SU-DHL-6 (cell line): ENCODE measurements around the gene KIFC1.

Experiments used
- CTCF ChIP-seq: fragments of 200-600 bp; sonication (generic); IDR thresholded peaks from one replicate; pipeline ENCODE4 v1.5.1; 2017; ENCODE audit warnings: antibody characterized with exemption, mild to moderate bottlenecking, low read length, moderate library complexity; ENCODE audit not compliant: insufficient read depth, poor library complexity, severe bottlenecking
- EZH2phosphoT487 ChIP-seq: fragments of 200-600 bp; sonication (generic), shearing (Covaris generic); conservative IDR thresholded peaks from 2 replicates; pipeline ENCODE4 v1.6.1; 2018; ENCODE audit warnings: mild to moderate bottlenecking, antibody characterized with exemption, low read length, moderate library complexity, mixed read lengths

DNA sequence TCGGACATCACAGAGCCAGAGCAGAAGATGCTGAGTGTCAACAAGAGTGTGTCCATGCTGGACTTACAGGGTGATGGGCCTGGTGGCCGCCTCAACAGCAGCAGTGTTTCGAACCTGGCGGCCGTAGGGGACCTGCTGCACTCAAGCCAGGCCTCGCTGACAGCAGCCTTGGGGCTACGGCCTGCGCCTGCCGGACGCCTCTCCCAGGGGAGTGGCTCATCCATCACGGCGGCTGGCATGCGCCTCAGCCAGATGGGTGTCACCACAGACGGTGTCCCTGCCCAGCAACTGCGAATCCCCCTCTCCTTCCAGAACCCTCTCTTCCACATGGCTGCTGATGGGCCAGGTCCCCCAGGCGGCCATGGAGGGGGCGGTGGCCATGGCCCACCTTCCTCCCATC lies 51.4 kb downstream of the KIFC1 start:
- TF ChIP-seq CTCF (no peak), EZH2phosphoT487 (no peak)
